RWPE2 (cell line): ENCODE measurements around the gene MEG3.
A peak's percentile ranks its signal among the peaks of the same experiment; 100 is the strongest.

Experiments
- ATAC-seq: fragments of 200-7000 bp; cut with Tn5 transposase; 3 replicates; pipeline ENCODE4 v1.9.1; 2021; ENCODE audit warnings: low read depth
- DNase-seq: peaks from one replicate; pipeline ENCODE4 v3.0.0-alpha.2; 2020; ENCODE audit warnings: low spot score
- H3K27ac ChIP-seq: fragments of 450-650 bp; 2 replicates; pipeline ENCODE4 v1.5.1; 2017; ENCODE audit warnings: mild to moderate bottlenecking; ENCODE audit not compliant: poor library complexity, severe bottlenecking
- H3K27me3 ChIP-seq: fragments of 250-450 bp; sonication (Bioruptor Pico); 2 replicates; pipeline ENCODE4 v1.5.1; 2021; ENCODE audit warnings: mild to moderate bottlenecking, moderate library complexity; ENCODE audit not compliant: insufficient read depth, poor library complexity, severe bottlenecking
- H3K36me3 ChIP-seq: fragments of 250-450 bp; sonication (Bioruptor Pico); 2 replicates; pipeline ENCODE4 v1.5.1; 2020; ENCODE audit warnings: low read depth, mild to moderate bottlenecking, moderate library complexity
- H3K4me1 ChIP-seq: fragments of 250-450 bp; sonication (Bioruptor Pico); 2 replicates; pipeline ENCODE4 v1.5.1; 2021; ENCODE audit warnings: mild to moderate bottlenecking, moderate library complexity; ENCODE audit not compliant: insufficient read depth, poor library complexity, severe bottlenecking
- H3K4me3 ChIP-seq: fragments of 250-450 bp; sonication (Bioruptor Pico); 2 replicates; pipeline ENCODE4 v1.5.1; 2021; ENCODE audit warnings: mild to moderate bottlenecking, moderate library complexity; ENCODE audit not compliant: severe bottlenecking
- H3K9me3 ChIP-seq: fragments of 250-450 bp; sonication (Bioruptor Pico); 2 replicates; pipeline ENCODE4 v1.5.1; 2021; ENCODE audit warnings: mild to moderate bottlenecking, moderate library complexity; ENCODE audit not compliant: severe bottlenecking
- TF ChIP-seq, protein P1 (sequence below): fragments of 450-650 bp; IDR thresholded peaks from one replicate; pipeline ENCODE4 v1.5.1; 2017; ENCODE audit warnings: mild to moderate bottlenecking, moderate library complexity; ENCODE audit not compliant: poor library complexity, severe bottlenecking

The MEG3 gene

DNA sequence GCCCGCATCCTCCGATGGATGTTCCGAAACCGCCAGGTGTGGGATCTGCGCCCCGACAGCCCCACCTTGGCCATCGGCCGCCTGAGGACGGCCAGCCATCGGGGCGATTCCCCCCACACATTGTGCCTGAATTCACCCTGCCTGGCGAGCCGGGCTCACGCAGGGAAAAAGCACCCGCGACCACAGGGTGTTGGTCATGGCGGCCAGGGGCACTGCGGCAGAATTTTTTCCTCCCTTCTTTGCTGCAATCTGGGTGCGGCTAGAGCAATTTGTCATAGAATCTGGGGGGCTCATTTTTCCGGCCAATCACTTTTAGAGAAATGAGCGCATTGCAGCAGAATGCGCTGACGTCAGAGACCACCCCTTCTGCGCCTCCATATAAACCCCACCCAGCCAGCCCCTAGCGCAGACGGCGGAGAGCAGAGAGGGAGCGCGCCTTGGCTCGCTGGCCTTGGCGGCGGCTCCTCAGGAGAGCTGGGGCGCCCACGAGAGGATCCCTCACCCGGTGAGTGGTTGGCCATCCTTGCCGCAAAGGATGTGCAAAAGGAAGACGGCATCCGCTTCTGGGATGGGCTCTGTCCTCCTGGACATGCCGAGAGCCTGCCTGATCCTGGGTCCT lies at the start of gene MEG3:
Gene MEG3 (plus strand): TSS at position 406 of the 619 bp plus-strand sequence.
- DNase-seq (no peak), ATAC-seq (peak; percentile 58)
- Histone ChIP-seq H3K4me3 (peak within 1 kb of the TSS; percentile 45), H3K36me3 (peaks cover 20% of the 10 kb centered on the region), H3K4me1 (peaks cover 4% of the 10 kb centered on the region), H3K27ac (peak within 1 kb of the TSS; percentile 8), H3K9me3 (peaks cover 1% of the 10 kb centered on the region), H3K27me3 (no peaks in the 10 kb centered on the region)
- TF ChIP-seq, protein P1, sequence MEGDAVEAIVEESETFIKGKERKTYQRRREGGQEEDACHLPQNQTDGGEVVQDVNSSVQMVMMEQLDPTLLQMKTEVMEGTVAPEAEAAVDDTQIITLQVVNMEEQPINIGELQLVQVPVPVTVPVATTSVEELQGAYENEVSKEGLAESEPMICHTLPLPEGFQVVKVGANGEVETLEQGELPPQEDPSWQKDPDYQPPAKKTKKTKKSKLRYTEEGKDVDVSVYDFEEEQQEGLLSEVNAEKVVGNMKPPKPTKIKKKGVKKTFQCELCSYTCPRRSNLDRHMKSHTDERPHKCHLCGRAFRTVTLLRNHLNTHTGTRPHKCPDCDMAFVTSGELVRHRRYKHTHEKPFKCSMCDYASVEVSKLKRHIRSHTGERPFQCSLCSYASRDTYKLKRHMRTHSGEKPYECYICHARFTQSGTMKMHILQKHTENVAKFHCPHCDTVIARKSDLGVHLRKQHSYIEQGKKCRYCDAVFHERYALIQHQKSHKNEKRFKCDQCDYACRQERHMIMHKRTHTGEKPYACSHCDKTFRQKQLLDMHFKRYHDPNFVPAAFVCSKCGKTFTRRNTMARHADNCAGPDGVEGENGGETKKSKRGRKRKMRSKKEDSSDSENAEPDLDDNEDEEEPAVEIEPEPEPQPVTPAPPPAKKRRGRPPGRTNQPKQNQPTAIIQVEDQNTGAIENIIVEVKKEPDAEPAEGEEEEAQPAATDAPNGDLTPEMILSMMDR: no peak

DNA sequence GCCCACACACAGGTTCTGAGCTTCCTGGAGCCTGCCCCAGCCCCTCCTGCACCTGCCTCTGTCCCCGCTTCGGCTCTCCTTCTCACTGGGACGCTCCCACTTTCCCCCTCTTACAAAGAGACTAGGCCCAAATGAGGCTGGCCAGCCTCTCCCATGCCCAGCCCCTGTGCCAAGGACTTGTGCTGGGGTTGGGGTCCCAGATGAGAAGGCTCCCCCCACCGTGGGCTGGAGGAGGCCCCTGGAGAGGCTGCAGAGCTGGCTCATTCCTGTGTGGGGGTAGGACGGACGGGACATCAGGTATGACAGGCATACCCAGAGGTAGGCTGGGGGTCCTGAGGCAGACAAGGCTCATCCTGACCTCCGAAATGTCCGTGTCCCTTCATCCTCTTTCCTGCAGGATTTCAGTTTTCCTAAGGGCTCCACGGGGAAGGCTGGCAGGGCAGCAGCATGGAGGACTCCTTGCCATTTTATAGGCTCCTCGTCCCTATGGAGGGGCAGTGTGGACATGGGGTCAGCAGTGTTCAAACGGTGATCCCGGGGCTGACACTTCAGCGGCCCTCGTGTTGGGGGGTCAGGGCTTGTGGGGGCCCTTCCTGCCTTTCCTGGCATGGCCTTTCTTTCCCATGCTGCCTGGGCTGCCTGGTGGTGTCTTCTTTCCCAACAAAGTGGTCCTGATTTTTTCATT lies 49.1 kb upstream of the MEG3 start:
- no peaks in the 10 kb centered on the region for H3K9me3 ChIP-seq
- H3K4me1 ChIP-seq: no peaks in the 10 kb centered on the region
- H3K27me3 ChIP-seq: no peaks in the 10 kb centered on the region
- H3K27ac ChIP-seq: no peak overlapping the region
- TF ChIP-seq, protein P1: no peak
- no peak overlapping the region for H3K4me3 ChIP-seq
- DNase-seq (no peak), ATAC-seq (no peak)
- no peaks in the 10 kb centered on the region for H3K36me3 ChIP-seq

DNA sequence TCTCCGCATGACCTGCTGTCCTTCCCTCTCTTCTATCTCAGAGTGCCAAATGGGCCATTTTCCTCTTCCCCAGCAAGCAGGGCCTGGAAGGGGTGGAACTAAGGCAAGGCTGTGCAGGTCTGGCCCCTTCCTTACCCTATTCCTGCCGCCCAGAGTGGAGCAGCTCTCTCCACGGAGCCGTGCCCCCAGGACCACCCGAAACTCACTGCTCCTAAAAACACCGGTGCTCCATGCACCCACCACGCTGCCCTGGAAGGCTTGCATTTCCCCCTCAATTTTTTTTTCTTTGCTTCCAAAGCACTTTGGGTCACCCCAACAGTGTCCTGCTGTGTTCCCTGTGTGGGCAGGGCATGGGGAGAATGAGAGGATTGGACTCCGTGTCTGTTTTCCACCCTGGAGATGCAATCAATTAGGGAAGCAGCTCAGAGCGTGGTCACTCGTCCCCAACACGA lies 48.5 kb upstream of the MEG3 start:
- no peaks in the 10 kb centered on the region for H3K36me3 ChIP-seq
- no peak overlapping the region for H3K4me3 ChIP-seq
- TF ChIP-seq, protein P1: no peak
- DNase-seq (no peak), ATAC-seq (no peak)
- H3K9me3 ChIP-seq: no peaks in the 10 kb centered on the region
- H3K4me1 ChIP-seq: no peaks in the 10 kb centered on the region
- no peaks in the 10 kb centered on the region for H3K27me3 ChIP-seq
- no peak overlapping the region for H3K27ac ChIP-seq

DNA sequence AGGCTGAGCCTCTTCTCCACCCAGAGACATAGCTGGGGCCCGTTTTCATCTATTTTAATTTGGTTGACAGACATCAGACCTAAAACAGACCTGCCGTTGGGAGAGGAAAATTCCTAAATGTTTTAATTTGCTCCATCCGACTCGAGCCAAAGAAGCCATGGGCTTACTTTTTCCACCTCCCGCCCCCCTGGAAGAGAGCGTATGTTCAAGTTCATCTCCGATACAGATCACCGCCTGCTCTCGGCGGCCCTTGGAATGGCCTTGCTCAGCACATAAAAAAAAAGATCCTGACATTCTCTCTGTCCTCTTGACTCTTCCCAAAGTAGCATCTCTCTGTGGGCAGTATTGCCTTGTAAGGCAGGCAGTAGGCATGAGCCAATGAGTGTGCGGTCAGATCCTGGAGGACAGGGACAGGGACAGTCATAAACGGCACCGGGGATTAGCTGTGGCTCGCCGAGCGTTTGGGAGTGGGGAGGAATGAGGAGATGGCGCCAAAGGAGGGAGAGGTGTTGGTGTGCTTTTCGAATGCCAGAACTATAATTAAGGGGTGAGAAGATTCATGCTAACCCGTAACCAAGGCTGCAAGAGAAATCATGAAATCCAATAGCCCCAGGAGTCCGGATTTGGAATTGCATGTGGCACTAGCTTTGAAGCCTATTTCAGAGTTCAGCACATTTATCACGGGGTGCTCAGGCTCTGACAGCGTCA lies 47.9 kb upstream of the MEG3 start:
- no peak for ATAC-seq
- no peak overlapping the region for H3K27ac ChIP-seq
- H3K27me3 ChIP-seq: no peaks in the 10 kb centered on the region
- no peak for DNase-seq
- H3K9me3 ChIP-seq: no peaks in the 10 kb centered on the region
- TF ChIP-seq, protein P1: no peak
- H3K36me3 ChIP-seq: no peaks in the 10 kb centered on the region
- no peak overlapping the region for H3K4me3 ChIP-seq
- no peaks in the 10 kb centered on the region for H3K4me1 ChIP-seq
